Lung (tissue), 12 donors: ENCODE measurements around the gene PIH1D1. TPM values are rescaled to one million over a fixed set of nuclear protein-coding genes. Genes with fewer than 3 reads are reported as not detected.

ENCODE experiments used
- ATAC-seq: fragments of 200-7000 bp; cut with Tn5 transposase; one replicate; pipeline ENCODE4 v1.9.1; 2020; ENCODE audit warnings: moderate number of reproducible peaks; ENCODE audit not compliant: insufficient read depth, low FRiP score
- DNase-seq, 3 donors: peaks; one replicate each; pipeline ENCODE4 v3.0.0-alpha.2; 2013 to 2017
- H3K27ac ChIP-seq, 2 donors: one replicate each; pipeline ENCODE4 v1.5.1; 2013; ENCODE audit warnings: mild to moderate bottlenecking in 2 of 2, moderate library complexity in 2 of 2, control low read depth in 1 of 2, inconsistent platforms in 1 of 2, low read depth in 1 of 2, low read length in 1 of 2
- H3K27me3 ChIP-seq, 3 donors: one replicate each; pipeline ENCODE4 v1.5.1; 2013; ENCODE audit warnings: low read length in 2 of 3; ENCODE audit not compliant: control insufficient read depth in 3 of 3, insufficient read depth in 3 of 3
- H3K36me3 ChIP-seq, 4 donors: one replicate each; pipeline ENCODE4 v1.5.1; 2013; ENCODE audit warnings: low read length in 4 of 4, mild to moderate bottlenecking in 1 of 4, moderate library complexity in 1 of 4; ENCODE audit not compliant: control insufficient read depth in 4 of 4, insufficient read depth in 4 of 4
- H3K4me1 ChIP-seq, 5 donors: one replicate each; pipeline ENCODE4 v1.5.1; 2013; ENCODE audit warnings: low read length in 5 of 5, mild to moderate bottlenecking in 2 of 5, moderate library complexity in 1 of 5; ENCODE audit not compliant: control insufficient read depth in 5 of 5, insufficient read depth in 5 of 5
- H3K4me3 ChIP-seq: one replicate; pipeline ENCODE4 v1.5.1; 2013; ENCODE audit warnings: mild to moderate bottlenecking, control low read depth, moderate library complexity
- H3K9ac ChIP-seq, 2 donors: one replicate each; pipeline ENCODE4 v1.5.1; 2013; ENCODE audit warnings: low read length in 2 of 2, control low read depth in 1 of 2; ENCODE audit not compliant: insufficient read depth in 1 of 2
- H3K9me3 ChIP-seq, 4 donors: one replicate each; pipeline ENCODE4 v1.5.1; 2013; ENCODE audit warnings: low read length in 3 of 4, mild to moderate bottlenecking in 1 of 4, moderate library complexity in 1 of 4; ENCODE audit not compliant: control insufficient read depth in 4 of 4, insufficient read depth in 3 of 4
- CTCF ChIP-seq: IDR thresholded peaks from 2 replicates; pipeline ENCODE4 v1.5.1; 2012; ENCODE audit warnings: mild to moderate bottlenecking; ENCODE audit errors: control extremely low read depth, extremely low read depth
- WGBS, 2 donors: extraction: QIAGEN DNeasy Blood & Tissue Kit; methylation state at CpG; one replicate each; pipeline ENCODE4 v1.1.7; 2013; 5-methylcytosine and 5-hydroxymethylcytosine counted together
- polyA plus RNA-seq, 2 donors: library from polyadenylated mRNA; stranded (reverse); fragments of 200-250 nt; gene quantifications; one replicate each; pipeline ENCODE4 v1.2.1, GENCODE V29; 2013
- total RNA-seq, 2 donors: library from RNA; depleted of rRNA in 1 of 2; stranded (reverse); fragments of >200 nt in 1 of 2; gene quantifications; one replicate each; pipeline ENCODE4 v1.2.1, GENCODE V29; 2014 to 2021
- donor health status: control.
- donor health status: control.
- donor health status: Bipolar disorder and iron deficiency.
- donor health status: healthy.
- donor health status: DM: yes; HTN: yes; CAD: no.

Gene PIH1D1
- total and polyA plus RNA-seq, 4 donors = 63.7 to 66.6 (median 65.8) TPM

DNA sequence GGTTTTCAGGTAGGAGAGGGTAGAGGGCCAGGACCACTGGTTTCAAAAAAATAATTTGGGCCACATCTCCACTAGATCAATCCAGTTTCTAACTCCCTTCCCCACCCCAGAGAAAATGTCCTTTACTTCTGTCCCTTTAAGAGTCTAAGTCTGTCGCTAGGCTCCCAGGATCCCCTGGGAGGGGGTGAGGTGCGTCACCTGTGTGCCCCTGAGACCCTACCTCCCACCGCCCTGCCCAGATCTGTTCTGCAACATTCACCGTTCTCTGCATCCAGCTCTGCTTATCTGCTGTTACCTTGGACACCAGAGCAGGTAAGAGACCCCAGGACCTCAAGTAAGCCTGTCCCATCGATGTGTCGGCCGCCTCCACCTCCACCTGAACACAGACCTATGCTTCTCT, 26.4 kb downstream of the PIH1D1 start, which contains the start of gene GFY:
Gene GFY, plus strand, starts transcription at position 211 of the 400 bp plus-strand sequence. CDS start 1,043 bp downstream, outside the sequence.
- Histone ChIP-seq H3K27ac (no peak within 1 kb of the TSS), H3K27me3 (peaks cover 9 to 88% (median 81%) of the 10 kb centered on the region in 3 donors), H3K9ac (no peak within 1 kb of the TSS), H3K9me3 (peaks cover 0 to 2% (median 0%) of the 10 kb centered on the region in 4 donors), H3K4me3 (no peak within 1 kb of the TSS), H3K4me1 (peaks cover 0 to 12% (median 7%) of the 10 kb centered on the region in 5 donors), H3K36me3 (no peaks in the 10 kb centered on the region)
- TF ChIP-seq CTCF = no peak
- ATAC-seq = no peak
- DNase-seq = no peak
- WGBS, 2 donors = 60% methylated on average over 7 of the region's 7 CpGs

- Histone ChIP-seq H3K27me3 (peaks cover 9 to 87% (median 81%) of the 10 kb centered on the region in 3 donors), H3K4me3 (no peak overlapping the region), H3K36me3 (no peaks in the 10 kb centered on the region), H3K4me1 (peaks cover 0 to 12% (median 7%) of the 10 kb centered on the region in 5 donors), H3K9me3 (peaks cover 0 to 2% (median 0%) of the 10 kb centered on the region in 4 donors), H3K9ac (no peak overlapping the region), H3K27ac (no peak overlapping the region)
- ATAC-seq (no peak), DNase-seq (no peak)
- WGBS, 2 donors = 6 to 11% methylated on average over 3 of the region's 3 CpGs
- TF ChIP-seq CTCF = no peak
Observed at GRCh38 chr19:49423985-49424303, 27.7 kb downstream of the PIH1D1 start.

- H3K36me3 ChIP-seq = no peaks in the 10 kb centered on the region
- DNase-seq = no peak
- no peak within 1 kb of the TSS for H3K9ac ChIP-seq
Observed at GRCh38 chr19:49423071-49423984, 28.3 kb downstream of the PIH1D1 start, which contains the start of gene PTH2. Gene PTH2, minus strand, starts transcription at chr19:49423441. Its CDS starts 102 bp downstream, at chr19:49423339.

More at GRCh38 chr19:49423071-49423984, 28.3 kb downstream of the PIH1D1 start, which contains the start of gene PTH2:
- Histone ChIP-seq H3K4me1 (peaks cover 0 to 12% (median 7%) of the 10 kb centered on the region in 5 donors), H3K27ac (no peak within 1 kb of the TSS), H3K27me3 (peaks cover 9 to 87% (median 76%) of the 10 kb centered on the region in 3 donors), H3K4me3 (no peak within 1 kb of the TSS), H3K9me3 (peaks cover 0 to 2% (median 0%) of the 10 kb centered on the region in 4 donors)
- WGBS, 2 donors = 7 to 8% methylated on average over 40 to 42 of the region's 42 CpGs
- ATAC-seq = no peak
- TF ChIP-seq CTCF = no peak
